HG02981 (cell line): ENCODE data around the gene ARHGEF11.
A peak's percentile ranks its signal among the peaks of the same experiment; 100 is the strongest.

Source experiments
- ATAC-seq: cut with Tn5 transposase; IDR thresholded peaks from one replicate; pipeline ENCODE4 v1.9.1; 2021; ENCODE audit warnings: mild to moderate bottlenecking, moderate library complexity; ENCODE audit not compliant: unreplicated experiment

Gene ARHGEF11

DNA sequence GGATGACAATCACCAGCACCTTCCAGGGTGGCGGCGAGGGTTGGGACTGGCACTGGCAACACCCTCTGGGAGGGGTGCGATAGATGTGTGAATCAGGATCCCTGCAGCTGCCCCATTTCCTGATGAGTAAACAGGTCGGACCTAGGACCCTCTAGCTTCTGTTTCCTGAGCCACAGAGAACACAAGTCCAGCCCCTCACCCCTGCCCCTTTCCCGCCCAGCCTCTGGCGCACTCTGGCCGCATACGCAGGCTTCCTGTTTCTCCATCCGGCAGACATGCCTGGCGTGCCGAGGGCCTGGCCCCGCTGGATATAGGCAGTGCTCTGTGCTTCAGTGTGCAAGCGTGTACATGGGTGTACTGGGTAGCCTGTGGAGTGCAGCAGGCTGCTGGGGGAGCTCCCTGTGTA lies 147.4 kb downstream of the ARHGEF11 start:
- no peak for ATAC-seq

DNA sequence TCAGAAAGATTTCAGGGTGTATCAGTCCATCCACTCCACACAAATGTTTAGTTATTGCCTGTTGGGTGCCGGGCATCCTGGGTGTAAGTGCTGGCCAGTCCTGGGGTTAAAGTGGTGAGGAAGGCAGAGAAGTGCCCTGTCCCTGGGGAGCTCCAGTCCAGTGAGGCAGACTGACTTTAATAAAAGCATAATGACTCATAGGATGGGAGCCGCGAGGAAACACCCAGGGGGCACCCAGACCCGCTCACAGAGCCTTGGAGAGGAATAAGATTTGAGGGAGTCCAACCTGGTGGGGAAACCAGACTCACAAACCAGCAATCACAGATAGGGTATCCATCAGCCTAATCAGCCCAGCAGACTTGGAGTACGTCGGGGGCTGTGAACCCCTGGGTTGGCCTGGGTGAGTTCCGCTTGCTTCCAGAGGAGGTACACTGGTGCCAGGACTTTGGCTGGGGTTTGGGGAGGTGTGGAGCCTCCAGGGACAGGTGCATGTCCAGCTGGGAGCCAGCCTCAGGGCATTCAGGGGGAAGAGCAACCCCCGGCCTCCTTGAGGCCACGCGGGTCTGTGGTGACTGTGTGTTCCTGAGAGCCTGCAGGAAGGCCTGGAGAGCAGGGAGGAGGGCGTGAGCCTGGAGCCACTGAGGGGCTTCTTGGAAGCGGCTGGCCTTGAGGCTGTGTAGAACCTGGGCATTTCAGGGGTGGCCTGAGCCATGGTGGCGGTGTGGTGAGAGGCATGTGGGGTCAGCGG lies 148.3 kb downstream of the ARHGEF11 start:
- ATAC-seq, result no peak

DNA sequence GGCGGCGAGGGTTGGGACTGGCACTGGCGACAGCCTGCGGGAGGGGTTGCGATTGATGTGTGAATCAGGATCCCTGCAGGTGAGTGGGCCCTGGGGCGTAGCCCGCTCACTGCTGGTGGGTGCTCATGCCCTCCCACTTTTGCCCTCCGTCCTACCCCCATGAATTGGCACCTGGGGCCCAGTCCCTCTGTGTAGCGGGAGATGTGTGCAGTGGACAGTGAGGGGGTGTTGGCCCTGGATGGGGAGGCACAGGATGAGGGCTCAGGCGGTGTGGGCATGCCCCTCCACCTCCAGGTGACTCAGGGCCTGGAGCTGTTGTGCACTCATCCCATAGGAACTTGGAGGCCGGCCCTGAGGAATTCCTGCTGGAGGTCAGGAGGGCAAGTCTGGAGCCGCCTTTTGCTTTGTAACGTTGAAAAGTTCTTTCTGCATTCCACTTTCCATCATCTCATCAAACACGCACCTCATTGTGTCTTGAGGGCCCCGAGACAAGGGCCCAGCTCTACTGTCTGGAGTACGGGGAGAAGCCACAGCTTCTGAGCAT lies 149.0 kb downstream of the ARHGEF11 start:
- no peak for ATAC-seq

DNA sequence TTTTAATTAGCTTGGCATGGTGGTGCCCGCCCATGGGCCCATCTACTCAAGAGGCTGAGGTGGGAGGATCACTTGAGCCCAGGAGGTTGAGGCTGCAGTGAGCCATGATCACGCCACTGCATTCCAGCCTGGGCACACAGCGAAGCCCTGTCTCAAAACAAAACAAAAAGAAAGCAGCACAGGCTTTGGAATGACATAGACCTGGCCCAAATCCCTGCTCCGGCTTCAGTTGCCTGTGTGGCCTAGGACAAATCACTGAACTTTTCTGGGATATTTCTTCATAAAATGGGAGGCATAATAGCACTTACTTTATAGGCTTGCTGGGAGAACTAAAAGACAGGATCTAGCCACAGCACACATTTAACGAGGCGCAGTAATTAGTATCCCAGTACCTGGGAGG lies 149.6 kb downstream of the ARHGEF11 start:
- no peak for ATAC-seq

DNA sequence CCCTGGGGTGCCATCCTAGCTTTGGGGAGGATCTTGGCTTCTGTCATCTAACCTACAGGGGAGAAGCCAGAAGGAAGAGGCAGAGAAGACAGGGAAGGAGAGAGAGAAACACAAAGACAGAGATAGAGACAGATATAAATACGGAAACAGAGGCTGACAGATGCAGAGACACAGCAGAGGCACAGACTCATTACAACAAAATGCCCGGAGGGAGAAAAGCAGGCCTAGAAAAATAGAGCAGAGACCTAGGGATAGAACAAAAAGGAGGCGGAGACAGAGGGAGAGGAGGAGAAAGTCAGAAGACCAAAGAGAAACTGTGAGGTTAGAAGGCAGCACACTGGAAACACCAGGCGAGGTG lies 150.1 kb downstream of the ARHGEF11 start:
- ATAC-seq, result no peak

DNA sequence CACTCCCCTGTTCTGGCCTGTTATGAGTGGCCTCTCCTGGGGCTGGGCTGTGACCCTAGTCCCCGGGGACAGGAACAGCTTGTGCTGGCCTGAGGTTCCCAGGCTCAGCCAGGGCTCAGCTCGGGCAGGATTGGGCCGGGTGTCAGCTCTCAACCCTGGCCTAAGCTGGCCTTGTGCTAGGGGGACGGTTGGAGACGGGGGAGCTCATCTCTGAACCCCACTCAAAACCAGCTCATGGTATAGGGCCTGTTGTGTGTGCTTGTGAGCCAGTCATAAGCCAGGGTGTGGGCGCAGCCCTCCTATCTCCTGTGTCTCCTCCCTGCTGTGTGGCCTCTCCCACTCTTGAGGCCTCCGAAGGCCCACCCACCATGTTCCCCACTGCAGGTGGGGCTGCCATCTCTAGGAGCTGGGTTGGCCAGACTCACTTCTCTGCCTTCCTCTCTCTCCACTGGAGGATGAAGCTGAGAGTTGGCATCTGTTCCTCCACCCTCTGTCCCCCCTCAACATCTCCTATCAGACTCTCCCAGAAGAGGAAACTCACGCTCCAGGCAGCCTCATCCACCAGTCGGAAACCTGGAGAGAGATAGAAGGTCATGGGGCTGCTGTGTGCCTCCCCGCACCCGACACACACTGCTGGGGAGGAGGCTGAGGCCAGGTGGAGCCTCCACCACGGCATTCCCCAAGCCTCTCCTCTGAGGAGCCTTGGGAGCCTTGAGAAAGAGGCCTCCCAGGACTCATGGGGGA lies 150.7 kb downstream of the ARHGEF11 start:
- ATAC-seq, result no peak

DNA sequence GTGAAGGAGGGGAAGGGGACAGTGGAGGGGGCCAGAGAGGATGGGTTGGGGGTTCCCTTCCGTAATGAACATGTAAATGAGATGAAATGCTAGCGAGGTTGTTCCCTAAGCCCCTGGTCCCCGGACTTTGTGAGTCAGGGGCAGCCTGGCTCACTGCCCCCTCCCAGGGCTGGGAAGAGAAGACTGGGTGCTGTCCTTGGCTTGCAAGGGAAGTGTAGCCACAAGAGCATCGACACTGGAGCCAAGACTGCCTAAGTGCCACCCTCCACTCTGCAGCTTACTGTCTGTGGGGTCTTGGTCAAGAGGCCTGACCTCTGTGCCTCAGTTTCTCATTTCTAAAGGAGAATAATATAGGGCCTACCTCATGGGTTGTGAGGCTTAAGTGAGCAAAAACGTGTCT lies 151.5 kb downstream of the ARHGEF11 start:
- no peak for ATAC-seq

DNA sequence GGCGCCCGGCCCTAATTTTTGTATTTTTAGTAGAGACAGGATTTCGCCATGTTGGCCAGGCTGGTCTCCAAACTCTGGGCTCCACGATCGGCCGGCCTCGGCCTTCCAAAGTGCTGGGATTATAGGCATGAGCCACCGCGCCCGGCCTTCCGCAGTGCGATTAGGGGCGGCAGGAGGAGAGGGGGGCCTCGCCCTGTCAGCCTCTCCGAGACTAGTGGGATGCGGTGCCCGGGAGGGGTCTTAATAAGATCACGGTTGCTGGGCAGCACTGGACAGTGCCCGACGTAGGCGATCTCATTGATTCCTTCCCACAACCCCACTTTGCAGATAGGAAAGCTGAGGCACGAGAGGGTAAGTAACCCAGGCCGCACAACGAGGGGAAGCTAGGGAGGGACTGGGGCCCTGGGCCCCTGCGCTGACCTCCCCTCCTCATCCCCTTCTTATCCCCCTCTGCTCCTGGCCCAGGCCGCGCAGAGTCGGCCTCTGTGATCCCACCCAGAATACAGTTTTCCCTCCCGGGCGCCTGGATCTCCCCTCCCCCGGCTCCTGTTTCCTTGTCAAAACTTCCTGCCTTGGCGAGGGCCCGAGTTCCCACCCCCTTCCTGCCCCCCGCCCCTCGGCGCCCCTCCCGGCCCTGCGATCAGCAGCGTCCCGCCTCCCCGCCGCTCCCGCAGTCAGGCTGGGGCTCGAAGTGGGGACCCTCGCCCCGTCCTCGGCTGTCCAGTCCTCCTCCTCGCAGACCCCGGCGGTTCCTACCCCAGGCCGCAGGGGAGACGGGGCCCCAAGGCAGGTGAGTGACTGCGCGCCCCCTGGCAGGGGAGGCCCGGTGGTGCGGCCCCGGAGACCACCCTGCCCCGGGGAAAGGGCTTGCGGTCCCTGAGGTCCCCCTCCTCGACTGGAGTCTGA lies 152.2 kb downstream of the ARHGEF11 start, which contains the start of gene PEAR1:
PEAR1 (plus strand) TSS at position 671 of the 906 bp plus-strand sequence. CDS start 10,209 bp downstream, outside the sequence.
- no peak for ATAC-seq

DNA sequence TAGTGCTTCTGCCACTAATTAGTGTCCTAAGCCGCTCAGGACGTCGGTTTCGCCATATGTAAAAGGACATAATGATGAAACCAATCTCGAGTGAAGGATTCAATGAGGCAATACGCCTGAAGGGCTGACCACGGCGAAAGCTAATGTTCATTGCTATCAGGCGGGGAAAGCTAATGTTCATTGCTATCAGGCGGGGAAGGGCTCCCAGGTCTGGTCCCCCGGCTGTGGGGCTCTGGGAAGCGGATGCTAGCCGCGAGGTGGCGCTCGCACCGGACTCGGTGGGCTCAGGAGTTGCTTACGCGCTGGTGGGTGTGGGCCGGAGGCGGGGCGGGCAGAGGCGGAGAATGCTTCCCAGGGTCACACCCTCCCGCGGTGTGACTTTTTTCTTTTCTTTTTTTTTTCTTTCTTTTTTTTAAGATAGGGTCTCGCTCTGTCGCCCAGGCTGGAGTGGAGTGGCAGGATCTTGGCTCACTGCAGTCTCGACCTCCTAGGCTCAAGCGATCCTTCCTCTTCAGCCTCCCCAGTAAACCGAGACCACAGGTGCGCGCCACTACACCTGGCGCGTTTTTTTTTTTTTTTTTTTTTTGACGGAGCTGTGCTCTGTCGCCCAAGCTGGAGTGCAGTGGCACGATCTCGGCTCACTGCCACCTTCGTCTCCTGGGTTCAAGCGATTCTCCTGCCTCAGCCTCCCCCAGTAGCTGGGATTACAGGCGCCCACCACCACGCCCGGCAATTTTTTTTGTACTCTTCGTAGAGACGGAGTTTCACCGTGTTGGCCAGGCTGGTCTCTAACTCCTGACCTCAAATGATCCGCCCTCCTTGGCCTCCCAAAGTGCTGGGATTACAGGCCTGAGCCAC lies 153.1 kb downstream of the ARHGEF11 start:
- peak; percentile 52 for ATAC-seq

DNA sequence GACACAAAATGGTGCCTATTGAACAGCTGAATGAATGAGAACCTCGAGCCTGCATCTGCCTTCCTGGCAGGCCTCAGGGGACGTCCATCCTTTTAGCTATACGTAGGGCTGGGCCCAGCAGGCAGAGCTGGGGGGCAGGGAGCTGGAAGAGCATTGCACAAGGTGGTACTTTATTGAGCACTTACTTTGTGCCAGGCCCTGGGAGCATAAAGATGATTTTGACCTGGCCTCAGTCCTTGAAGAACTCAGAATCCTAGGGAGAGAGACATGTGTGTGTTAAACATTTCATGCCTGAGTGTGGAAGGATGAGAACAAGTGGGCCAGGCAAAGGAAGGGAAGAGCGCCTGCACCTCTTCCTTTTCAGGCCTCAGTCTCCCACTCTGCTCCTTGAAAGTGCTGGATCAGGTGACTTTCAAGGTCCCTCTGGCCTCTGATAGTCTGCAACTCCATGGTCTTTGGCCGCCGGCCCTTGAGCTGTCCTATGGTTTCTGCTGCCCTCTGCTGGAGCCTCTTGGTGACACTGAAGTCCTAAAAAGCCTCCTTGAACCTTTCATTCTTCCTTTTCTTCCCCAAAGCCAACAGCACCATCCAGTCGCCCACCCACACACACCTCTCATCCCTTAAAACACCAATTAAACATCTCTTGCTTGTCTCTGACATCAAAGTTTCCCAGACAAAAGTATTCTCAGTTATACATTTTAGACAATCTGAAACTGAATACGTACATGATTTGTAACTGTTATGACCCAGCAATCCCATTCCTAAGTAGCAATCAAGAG lies 155.6 kb downstream of the ARHGEF11 start:
- no peak for ATAC-seq

DNA sequence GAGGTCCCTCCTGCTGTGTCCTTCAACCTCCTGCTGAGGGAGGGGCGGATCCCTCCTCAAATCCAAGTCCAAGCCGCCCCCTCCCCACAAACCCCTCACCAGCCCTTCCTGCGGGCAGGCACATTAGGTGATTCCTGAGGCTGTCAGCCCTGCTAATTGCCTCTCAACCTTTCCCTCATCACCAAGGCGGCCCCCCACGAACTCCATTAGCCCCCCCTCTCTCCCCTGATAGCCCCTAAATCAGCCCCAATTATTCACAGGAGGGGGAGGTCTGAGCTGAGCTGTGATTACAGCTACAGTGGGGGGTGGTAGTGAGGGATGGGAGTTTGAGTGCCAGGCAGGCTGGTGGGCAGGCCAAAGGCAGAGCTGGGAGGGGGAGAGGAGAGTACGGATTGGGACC lies 157.8 kb downstream of the ARHGEF11 start:
- no peak for ATAC-seq

DNA sequence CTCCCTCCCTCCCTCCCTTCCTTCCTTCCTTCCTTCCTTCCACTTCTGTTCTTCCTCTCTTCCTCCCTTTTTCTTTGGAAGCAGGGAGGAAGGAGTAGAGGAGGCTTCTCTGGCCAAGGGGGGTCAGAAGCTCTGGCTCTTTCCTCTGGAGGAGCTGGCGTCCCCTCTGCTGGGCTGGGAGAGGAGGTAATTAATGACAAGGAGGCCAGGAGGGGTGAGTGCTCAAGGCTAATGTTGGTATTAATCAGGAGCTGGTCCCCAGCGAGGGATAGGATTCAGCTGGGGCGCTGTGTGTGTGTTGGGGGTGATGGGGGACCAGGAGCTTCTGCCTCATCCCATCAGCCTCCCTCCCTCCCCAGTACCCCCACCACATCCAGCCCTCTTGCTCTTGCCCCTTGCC lies 158.2 kb downstream of the ARHGEF11 start:
- no peak for ATAC-seq

DNA sequence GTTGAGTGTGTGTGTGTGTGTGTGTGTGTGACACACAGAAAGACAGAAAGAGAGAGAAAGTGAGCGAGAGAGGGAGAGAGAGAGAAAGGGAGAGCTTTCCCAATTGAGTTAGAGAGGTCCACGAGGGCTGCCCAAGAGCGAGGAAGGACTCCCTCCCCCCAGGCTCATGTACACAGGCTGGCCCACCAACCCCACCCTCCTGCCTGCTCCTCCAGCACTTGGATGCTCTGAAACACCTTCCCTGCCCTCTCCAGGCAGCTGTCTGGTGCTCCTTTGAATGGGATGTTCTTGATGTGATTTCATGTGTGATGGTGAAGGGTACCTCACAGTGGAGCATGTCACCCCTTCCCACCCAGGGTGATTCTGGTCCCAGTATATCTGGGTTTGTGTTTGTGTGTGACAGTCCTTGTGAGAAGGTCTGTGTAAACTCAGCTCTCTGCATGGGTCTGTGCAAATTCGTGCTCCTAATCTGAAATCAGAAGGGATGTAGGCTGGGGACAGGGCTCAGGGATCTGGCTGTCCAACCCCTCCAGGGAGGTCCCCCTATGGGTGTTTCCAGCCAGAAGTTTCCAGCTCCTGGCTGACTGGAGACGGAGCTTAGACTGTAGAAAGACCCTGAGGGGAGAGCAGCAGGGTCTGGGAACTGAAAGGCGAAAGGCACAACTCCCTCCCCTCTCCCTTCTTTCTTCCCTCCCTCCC lies 158.8 kb downstream of the ARHGEF11 start:
- no peak for ATAC-seq

DNA sequence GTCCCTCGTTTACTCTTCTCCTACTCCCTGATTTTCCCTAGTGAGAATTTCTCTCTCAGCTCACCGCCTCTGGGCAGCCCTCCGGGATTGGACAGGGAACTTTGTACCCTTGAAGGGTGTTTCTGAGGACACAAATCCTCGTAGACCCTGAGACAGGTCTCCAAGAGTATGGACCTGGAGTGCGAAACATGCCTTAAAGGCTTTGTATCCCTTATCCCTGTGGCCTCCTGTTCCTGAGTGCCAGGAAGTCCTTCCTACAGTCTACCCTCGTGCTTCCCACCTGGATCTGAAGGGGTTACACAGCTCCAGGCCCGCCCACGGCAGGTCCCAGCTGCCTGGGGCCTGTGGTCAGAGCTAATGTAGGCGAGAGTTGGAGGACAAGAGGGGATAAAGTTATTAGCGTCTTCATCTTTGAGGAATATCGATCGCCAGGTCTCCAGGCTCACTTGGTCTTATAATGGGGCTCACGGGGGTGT lies 159.6 kb downstream of the ARHGEF11 start:
- ATAC-seq, result no peak

DNA sequence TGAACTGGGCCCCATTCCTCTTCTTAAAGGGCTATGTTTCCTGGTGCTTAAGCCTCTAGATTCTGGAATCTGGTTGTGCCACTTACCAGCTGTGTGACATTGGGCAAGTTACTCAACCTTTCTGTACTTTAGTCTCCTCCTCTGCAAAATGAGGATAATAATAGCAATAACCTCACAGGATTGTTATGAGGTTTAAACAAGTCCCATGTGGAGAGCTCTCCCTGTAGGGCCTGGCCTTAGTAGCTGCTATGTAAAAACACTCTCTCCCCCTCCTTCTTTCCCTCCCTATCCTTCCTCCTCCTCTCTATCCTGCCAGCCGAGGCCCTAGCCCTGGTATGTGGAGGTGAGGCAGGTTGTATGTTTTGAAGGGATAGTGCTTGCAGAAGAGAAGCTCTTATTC lies 160.2 kb downstream of the ARHGEF11 start:
- no peak for ATAC-seq
